ENCODE results near the gene SND1. TPM values are rescaled to one million over a fixed set of nuclear protein-coding genes. Genes with fewer than 3 reads are reported as not detected.

Gene SND1
- total and polyA plus RNA-seq, 10 of the 15 experiments (the other 5 are each of a cell fraction or from before 2014, with no cell fraction given): 52.4 to 270 (median 146) TPM

DNA sequence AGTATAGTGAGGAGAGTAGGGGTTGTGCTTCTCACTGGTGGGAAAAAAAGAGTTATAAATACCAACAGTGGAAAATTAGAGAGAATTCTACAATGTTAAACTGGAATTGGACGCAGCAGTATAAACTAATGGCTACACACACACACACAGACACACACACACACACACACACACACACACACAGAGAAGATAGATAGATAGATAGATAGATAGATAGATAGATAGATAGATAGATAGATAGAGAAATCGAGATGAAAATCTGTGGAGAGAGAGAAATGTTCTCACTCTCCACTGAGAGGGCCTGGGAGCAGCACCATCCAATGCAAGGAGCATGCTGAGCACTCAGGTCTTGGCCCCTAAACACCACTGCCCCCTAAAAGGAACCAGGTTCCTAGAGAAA is 479.1 kb downstream of the SND1 start (continued):
- TF ChIP-seq, protein P1, sequence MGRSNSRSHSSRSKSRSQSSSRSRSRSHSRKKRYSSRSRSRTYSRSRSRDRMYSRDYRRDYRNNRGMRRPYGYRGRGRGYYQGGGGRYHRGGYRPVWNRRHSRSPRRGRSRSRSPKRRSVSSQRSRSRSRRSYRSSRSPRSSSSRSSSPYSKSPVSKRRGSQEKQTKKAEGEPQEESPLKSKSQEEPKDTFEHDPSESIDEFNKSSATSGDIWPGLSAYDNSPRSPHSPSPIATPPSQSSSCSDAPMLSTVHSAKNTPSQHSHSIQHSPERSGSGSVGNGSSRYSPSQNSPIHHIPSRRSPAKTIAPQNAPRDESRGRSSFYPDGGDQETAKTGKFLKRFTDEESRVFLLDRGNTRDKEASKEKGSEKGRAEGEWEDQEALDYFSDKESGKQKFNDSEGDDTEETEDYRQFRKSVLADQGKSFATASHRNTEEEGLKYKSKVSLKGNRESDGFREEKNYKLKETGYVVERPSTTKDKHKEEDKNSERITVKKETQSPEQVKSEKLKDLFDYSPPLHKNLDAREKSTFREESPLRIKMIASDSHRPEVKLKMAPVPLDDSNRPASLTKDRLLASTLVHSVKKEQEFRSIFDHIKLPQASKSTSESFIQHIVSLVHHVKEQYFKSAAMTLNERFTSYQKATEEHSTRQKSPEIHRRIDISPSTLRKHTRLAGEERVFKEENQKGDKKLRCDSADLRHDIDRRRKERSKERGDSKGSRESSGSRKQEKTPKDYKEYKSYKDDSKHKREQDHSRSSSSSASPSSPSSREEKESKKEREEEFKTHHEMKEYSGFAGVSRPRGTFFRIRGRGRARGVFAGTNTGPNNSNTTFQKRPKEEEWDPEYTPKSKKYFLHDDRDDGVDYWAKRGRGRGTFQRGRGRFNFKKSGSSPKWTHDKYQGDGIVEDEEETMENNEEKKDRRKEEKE (IDR thresholded peaks at IDR 0.05): no peak
- TF ChIP-seq, protein P2, sequence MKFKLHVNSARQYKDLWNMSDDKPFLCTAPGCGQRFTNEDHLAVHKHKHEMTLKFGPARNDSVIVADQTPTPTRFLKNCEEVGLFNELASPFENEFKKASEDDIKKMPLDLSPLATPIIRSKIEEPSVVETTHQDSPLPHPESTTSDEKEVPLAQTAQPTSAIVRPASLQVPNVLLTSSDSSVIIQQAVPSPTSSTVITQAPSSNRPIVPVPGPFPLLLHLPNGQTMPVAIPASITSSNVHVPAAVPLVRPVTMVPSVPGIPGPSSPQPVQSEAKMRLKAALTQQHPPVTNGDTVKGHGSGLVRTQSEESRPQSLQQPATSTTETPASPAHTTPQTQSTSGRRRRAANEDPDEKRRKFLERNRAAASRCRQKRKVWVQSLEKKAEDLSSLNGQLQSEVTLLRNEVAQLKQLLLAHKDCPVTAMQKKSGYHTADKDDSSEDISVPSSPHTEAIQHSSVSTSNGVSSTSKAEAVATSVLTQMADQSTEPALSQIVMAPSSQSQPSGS (IDR thresholded peaks at IDR 0.05; ENCODE audit: low read length): no peak
- TF ChIP-seq, protein P3, sequence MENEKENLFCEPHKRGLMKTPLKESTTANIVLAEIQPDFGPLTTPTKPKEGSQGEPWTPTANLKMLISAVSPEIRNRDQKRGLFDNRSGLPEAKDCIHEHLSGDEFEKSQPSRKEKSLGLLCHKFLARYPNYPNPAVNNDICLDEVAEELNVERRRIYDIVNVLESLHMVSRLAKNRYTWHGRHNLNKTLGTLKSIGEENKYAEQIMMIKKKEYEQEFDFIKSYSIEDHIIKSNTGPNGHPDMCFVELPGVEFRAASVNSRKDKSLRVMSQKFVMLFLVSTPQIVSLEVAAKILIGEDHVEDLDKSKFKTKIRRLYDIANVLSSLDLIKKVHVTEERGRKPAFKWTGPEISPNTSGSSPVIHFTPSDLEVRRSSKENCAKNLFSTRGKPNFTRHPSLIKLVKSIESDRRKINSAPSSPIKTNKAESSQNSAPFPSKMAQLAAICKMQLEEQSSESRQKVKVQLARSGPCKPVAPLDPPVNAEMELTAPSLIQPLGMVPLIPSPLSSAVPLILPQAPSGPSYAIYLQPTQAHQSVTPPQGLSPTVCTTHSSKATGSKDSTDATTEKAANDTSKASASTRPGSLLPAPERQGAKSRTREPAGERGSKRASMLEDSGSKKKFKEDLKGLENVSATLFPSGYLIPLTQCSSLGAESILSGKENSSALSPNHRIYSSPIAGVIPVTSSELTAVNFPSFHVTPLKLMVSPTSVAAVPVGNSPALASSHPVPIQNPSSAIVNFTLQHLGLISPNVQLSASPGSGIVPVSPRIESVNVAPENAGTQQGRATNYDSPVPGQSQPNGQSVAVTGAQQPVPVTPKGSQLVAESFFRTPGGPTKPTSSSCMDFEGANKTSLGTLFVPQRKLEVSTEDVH (IDR thresholded peaks at IDR 0.05; ENCODE audit: low read depth, partially characterized antibody): no peak
- TF ChIP-seq, protein P4, sequence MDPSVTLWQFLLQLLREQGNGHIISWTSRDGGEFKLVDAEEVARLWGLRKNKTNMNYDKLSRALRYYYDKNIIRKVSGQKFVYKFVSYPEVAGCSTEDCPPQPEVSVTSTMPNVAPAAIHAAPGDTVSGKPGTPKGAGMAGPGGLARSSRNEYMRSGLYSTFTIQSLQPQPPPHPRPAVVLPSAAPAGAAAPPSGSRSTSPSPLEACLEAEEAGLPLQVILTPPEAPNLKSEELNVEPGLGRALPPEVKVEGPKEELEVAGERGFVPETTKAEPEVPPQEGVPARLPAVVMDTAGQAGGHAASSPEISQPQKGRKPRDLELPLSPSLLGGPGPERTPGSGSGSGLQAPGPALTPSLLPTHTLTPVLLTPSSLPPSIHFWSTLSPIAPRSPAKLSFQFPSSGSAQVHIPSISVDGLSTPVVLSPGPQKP (IDR thresholded peaks at IDR 0.05; ENCODE audit: low read depth, low read length): no peak
- TF ChIP-seq CBX5 (IDR thresholded peaks at IDR 0.05; ENCODE audit: low read depth): no peak

Measured in GM12878 (cell line).